Esophagus squamous epithelium (tissue), 5 donors: ENCODE results near the gene PEX26. TPM values are rescaled to one million over a fixed set of nuclear protein-coding genes. Genes with fewer than 3 reads are reported as not detected.

ENCODE experiments used
- DNase-seq: peaks from one replicate; lab custom pipeline; 2025; lab: John Stamatoyannopoulos, UW
- H3K27ac ChIP-seq, 4 donors: fragments of 200-600 bp; sonication (generic); one replicate each; pipeline ENCODE4 v1.5.1; 2016 to 2019; ENCODE audit warnings: mild to moderate bottlenecking in 1 of 4
- H3K27me3 ChIP-seq, 4 donors: fragments of 200-600 bp; sonication (generic); 1 replicate in 3 of 4; 2 replicates in 1 of 4; pipeline versions ENCODE4 v1.5.1 to v1.6.0; 2017 to 2021; ENCODE audit warnings: antibody characterized with exemption in 1 of 4
- H3K36me3 ChIP-seq, 3 donors: fragments of 200-600 bp; sonication (generic); one replicate each; pipeline ENCODE4 v1.5.1; 2016 to 2019
- H3K4me1 ChIP-seq, 3 donors: fragments of 200-600 bp; sonication (generic); one replicate each; pipeline ENCODE4 v1.5.1; 2017 to 2019
- H3K4me3 ChIP-seq, 4 donors: fragments of 200-600 bp; sonication (generic); 1 replicate in 3 of 4; 2 replicates in 1 of 4; pipeline ENCODE4 v1.5.1; 2016 to 2019; ENCODE audit warnings: mild to moderate bottlenecking in 2 of 4, moderate library complexity in 1 of 4
- H3K9me3 ChIP-seq, 3 donors: fragments of 200-600 bp; sonication (generic); one replicate each; pipeline ENCODE4 v1.5.1; 2016 to 2019
- CTCF ChIP-seq, 6 experiments: fragments of 450-650 bp in 4 of 6; fragments of 200-600 bp in 2 of 6; sonication (generic) in 2 of 6; IDR thresholded peaks; one replicate each; pipeline ENCODE4 v1.5.1; 2016 to 2019; ENCODE audit warnings: antibody characterized with exemption in 6 of 6, mild to moderate bottlenecking in 4 of 6, moderate library complexity in 4 of 6
- POLR2A ChIP-seq, 4 donors: fragments of 450-650 bp; IDR thresholded peaks; one replicate each; pipeline ENCODE4 v1.6.1; 2017; ENCODE audit warnings: antibody characterized with exemption in 4 of 4, mild to moderate bottlenecking in 4 of 4, moderate library complexity in 3 of 4
- WGBS, 2 donors: methylation state at CpG; one replicate each; pipeline ENCODE4 v1.1.5; 2018; 5-methylcytosine and 5-hydroxymethylcytosine counted together
- intact Hi-C: fragments of 100-400 bp; cut with DNase I; formaldehyde crosslinking; loops from one replicate; pipeline ENCODE4 v1.15.0; 2022
- total RNA-seq, 4 donors: library from RNA; depleted of rRNA; stranded (reverse); fragments of >200 nt; gene quantifications; one replicate each; pipeline ENCODE4 v1.1.0, GENCODE V29; 2016
- donor health status: DM: yes; HTN: yes; CAD: no.

Gene PEX26
- total RNA-seq, 4 donors from 2014 or later, result 17.2 to 32.3 (median 22.9) TPM

GRCh38 chr22:18077087-18077638 lies 627 bp upstream of the PEX26 start:
- intact Hi-C loops, result loop anchor here (5.0 to 10.0 kb wide), 3 partner anchors 75 to 250 kb away; no protein-coding TSS in a partner anchor
- Histone ChIP-seq H3K36me3 (peaks cover 0 to 28% (median 4%) of the 10 kb centered on the region in 3 donors), H3K9me3 (no peaks in the 10 kb centered on the region), H3K27ac (peak overlapping the region; percentile 84 to 92 (median 87)), H3K4me3 (peak overlapping the region; percentile 81 to 93 (median 87)), H3K27me3 (no peaks in the 10 kb centered on the region), H3K4me1 (peaks cover 19 to 45% (median 24%) of the 10 kb centered on the region in 3 donors)
- no peak for DNase-seq
- TF ChIP-seq POLR2A (IDR thresholded peaks at IDR 0.05), result no peak
- no peak for TF ChIP-seq CTCF (IDR thresholded peaks at IDR 0.05)
- 1 to 3% methylated on average over 9 to 10 of the region's 10 CpGs for WGBS, 2 donors

- intact Hi-C loops, result loop anchor here (5.0 to 10.0 kb wide), 3 partner anchors 76 to 251 kb away; no protein-coding TSS in a partner anchor
- H3K27ac ChIP-seq, result peak overlapping the region; percentile 84 to 92 (median 87)
- TF ChIP-seq CTCF (IDR thresholded peaks at IDR 0.05) (peak in 1 of 6 experiments; percentile 7), POLR2A (IDR thresholded peaks at IDR 0.05) (no peak)
- peak overlapping the region; percentile 81 to 93 (median 87) for H3K4me3 ChIP-seq
- no peaks in the 10 kb centered on the region for H3K9me3 ChIP-seq
- no peak for DNase-seq
- peaks cover 5 to 41% (median 8%) of the 10 kb centered on the region in 3 donors for H3K36me3 ChIP-seq
- H3K27me3 ChIP-seq, result no peaks in the 10 kb centered on the region
- H3K4me1 ChIP-seq, result peaks cover 19 to 45% (median 24%) of the 10 kb centered on the region in 3 donors
- WGBS, 2 donors, result 19 to 50% methylated on average over 3 to 4 of the region's 45 CpGs
Observed at GRCh38 chr22:18078329-18079041, 695 bp downstream of the PEX26 start.

GRCh38 chr22:18079706-18080233 lies 2.0 kb downstream of the PEX26 start:
- TF ChIP-seq CTCF (IDR thresholded peaks at IDR 0.05), result no peak
- peaks cover 6 to 54% (median 11%) of the 10 kb centered on the region in 3 donors for H3K36me3 ChIP-seq
- no peak for DNase-seq
- H3K27ac ChIP-seq, result no peak overlapping the region
- H3K4me1 ChIP-seq, result peaks cover 19 to 45% (median 24%) of the 10 kb centered on the region in 3 donors
- intact Hi-C loops, result loop anchor here (5.0 to 10.0 kb wide), 3 partner anchors 77 to 252 kb away; no protein-coding TSS in a partner anchor
- 56 to 67% methylated on average over 4 of the region's 4 CpGs for WGBS, 2 donors
- no peaks in the 10 kb centered on the region for H3K27me3 ChIP-seq
- no peak overlapping the region for H3K4me3 ChIP-seq
- H3K9me3 ChIP-seq, result no peaks in the 10 kb centered on the region

- Histone ChIP-seq H3K4me1 (peaks cover 16 to 30% (median 21%) of the 10 kb centered on the region in 3 donors), H3K27ac (no peak overlapping the region), H3K36me3 (peaks cover 11 to 70% (median 14%) of the 10 kb centered on the region in 3 donors), H3K9me3 (no peaks in the 10 kb centered on the region), H3K4me3 (no peak overlapping the region), H3K27me3 (no peaks in the 10 kb centered on the region)
- WGBS, 2 donors, result 80 to 87% methylated on average over 3 to 5 of the region's 5 CpGs
- TF ChIP-seq CTCF (IDR thresholded peaks at IDR 0.05) (no peak), POLR2A (IDR thresholded peaks at IDR 0.05) (no peak)
- intact Hi-C loops, result no loop called here
- DNase-seq, result no peak
Observed at GRCh38 chr22:18081416-18081815, 3.6 kb downstream of the PEX26 start.

GRCh38 chr22:18082467-18082866 lies 4.7 kb downstream of the PEX26 start:
- no peak for DNase-seq
- TF ChIP-seq POLR2A (IDR thresholded peaks at IDR 0.05), result no peak
- no peak for TF ChIP-seq CTCF (IDR thresholded peaks at IDR 0.05)
- peaks cover 15 to 81% (median 18%) of the 10 kb centered on the region in 3 donors for H3K36me3 ChIP-seq

More at GRCh38 chr22:18082467-18082866, 4.7 kb downstream of the PEX26 start:
- intact Hi-C loops, result no loop called here
- peaks cover 9 to 20% (median 11%) of the 10 kb centered on the region in 3 donors for H3K4me1 ChIP-seq
- no peak overlapping the region for H3K4me3 ChIP-seq
- no peaks in the 10 kb centered on the region for H3K9me3 ChIP-seq
- 63 to 65% methylated on average over 2 of the region's 2 CpGs for WGBS, 2 donors
- H3K27ac ChIP-seq, result no peak overlapping the region
- no peaks in the 10 kb centered on the region for H3K27me3 ChIP-seq
